ENCODE measurements around the gene FBXO30. TPM values are rescaled to one million over a fixed set of nuclear protein-coding genes. Genes with fewer than 3 reads are reported as not detected.

FBXO30 gene
- total and polyA plus RNA-seq, 9 of the 15 experiments (the other 6 are each of a cell fraction or from before 2014, with no cell fraction given): 3.6 to 12.8 (median 7.1) TPM

DNA sequence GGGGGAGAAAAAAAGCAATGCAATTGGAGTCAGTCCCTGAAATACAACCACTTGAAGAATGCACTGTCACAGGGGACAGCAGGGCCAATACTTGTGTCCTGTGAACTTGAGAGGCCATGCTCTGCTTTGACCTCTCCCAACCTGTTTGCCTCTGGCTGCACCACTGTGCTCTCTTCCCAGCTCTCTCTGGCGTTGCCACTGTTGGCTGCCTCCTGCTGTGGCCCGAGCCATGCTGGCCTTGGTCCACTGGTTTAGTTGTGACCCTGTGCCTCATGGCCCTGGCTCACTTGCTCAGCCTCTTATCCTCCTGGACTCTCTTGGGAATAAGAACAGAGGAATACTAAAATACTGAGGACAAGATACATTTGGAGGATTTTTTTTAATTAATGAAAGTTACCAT lies 14.5 kb upstream of the FBXO30 start:
- intact Hi-C loops (cut with micrococcal nuclease): no loop called here
- TF ChIP-seq OTX1 (CRISPR knock-in tag; IDR thresholded peaks at IDR 0.05) (no peak), EZH2 (IDR thresholded peaks at IDR 0.05; ENCODE audit: borderline replicate concordance, low read depth, low read length) (no peak), EP300 (IDR thresholded peaks at IDR 0.05; ENCODE audit: low read length) (no peak), TCF3 (CRISPR knock-in tag; IDR thresholded peaks at IDR 0.05) (no peak), ZNF143 (CRISPR knock-in tag; IDR thresholded peaks at IDR 0.05) (no peak), BACH1 (tag; IDR thresholded peaks at IDR 0.05) (no peak), CHD4 (IDR thresholded peaks at IDR 0.05; ENCODE audit: insufficient read depth, insufficient replicate concordance, low read depth, low read length, poor library complexity, severe bottlenecking) (no peak), CSDE1 (IDR thresholded peaks at IDR 0.05) (no peak), NFRKB (IDR thresholded peaks at IDR 0.05; ENCODE audit: low read depth) (no peak), CGGBP1 (CRISPR knock-in tag; IDR thresholded peaks at IDR 0.05) (no peak)
- TF ChIP-seq, protein P1, sequence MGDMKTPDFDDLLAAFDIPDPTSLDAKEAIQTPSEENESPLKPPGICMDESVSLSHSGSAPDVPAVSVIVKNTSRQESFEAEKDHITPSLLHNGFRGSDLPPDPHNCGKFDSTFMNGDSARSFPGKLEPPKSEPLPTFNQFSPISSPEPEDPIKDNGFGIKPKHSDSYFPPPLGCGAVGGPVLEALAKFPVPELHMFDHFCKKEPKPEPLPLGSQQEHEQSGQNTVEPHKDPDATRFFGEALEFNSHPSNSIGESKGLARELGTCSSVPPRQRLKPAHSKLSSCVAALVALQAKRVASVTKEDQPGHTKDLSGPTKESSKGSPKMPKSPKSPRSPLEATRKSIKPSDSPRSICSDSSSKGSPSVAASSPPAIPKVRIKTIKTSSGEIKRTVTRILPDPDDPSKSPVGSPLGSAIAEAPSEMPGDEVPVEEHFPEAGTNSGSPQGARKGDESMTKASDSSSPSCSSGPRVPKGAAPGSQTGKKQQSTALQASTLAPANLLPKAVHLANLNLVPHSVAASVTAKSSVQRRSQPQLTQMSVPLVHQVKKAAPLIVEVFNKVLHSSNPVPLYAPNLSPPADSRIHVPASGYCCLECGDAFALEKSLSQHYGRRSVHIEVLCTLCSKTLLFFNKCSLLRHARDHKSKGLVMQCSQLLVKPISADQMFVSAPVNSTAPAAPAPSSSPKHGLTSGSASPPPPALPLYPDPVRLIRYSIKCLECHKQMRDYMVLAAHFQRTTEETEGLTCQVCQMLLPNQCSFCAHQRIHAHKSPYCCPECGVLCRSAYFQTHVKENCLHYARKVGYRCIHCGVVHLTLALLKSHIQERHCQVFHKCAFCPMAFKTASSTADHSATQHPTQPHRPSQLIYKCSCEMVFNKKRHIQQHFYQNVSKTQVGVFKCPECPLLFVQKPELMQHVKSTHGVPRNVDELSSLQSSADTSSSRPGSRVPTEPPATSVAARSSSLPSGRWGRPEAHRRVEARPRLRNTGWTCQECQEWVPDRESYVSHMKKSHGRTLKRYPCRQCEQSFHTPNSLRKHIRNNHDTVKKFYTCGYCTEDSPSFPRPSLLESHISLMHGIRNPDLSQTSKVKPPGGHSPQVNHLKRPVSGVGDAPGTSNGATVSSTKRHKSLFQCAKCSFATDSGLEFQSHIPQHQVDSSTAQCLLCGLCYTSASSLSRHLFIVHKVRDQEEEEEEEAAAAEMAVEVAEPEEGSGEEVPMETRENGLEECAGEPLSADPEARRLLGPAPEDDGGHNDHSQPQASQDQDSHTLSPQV (IDR thresholded peaks at IDR 0.05): no peak
- Histone ChIP-seq H3K9ac (ENCODE audit: insufficient read depth in 1 of 2, low read depth in 2 of 2, low read length in 2 of 2) (peak overlapping the region in 1 of 2 experiments; percentile 80; a peak in 2 of 4 replicates), H3K9me3 (replicated peaks; ENCODE audit: control insufficient read depth, insufficient read depth, low read depth, low read length) (no peaks in the 10 kb centered on the region), H3K4me3 (no peak overlapping the region), H2AFZ (ENCODE audit: low read depth, low read length) (no peak overlapping the region), H3K79me2 (ENCODE audit: control insufficient read depth, insufficient read depth, low read length) (no peaks in the 10 kb centered on the region), H3K9me1 (ENCODE audit: control insufficient read depth, insufficient read depth, low read length) (no peaks in the 10 kb centered on the region), H3K4me2 (ENCODE audit: insufficient read depth, low read length) (no peak overlapping the region), H3K4me1 (replicated peaks in 1 of 2; ENCODE audit: control insufficient read depth in 2 of 2, insufficient read depth in 2 of 2, low read length in 2 of 2) (no peaks in the 10 kb centered on the region), H4K20me1 (replicated peaks; ENCODE audit: control insufficient read depth, insufficient read depth, low read length) (no peaks in the 10 kb centered on the region), H3K27ac (ENCODE audit: extremely low read depth, low read depth, low read length) (no peak overlapping the region), H3K27me3 (ENCODE audit: control insufficient read depth in 2 of 2, insufficient read depth in 2 of 2, low read length in 2 of 2) (no peaks in the 10 kb centered on the region), H3K36me3 (ENCODE audit: control insufficient read depth, insufficient read depth, low read length) (no peaks in the 10 kb centered on the region)
- DNase-seq (ENCODE audit: extremely low read depth in 1 of 4, low spot score in 3 of 4): no peak
- CTCF ChIA-PET (ENCODE audit: low intra/inter-chr PET ratio): no interaction called here
- no TSS peak for BruUV-seq (replicated peaks)
- 18% methylated on average over 2 of the region's 2 CpGs for WGBS (ENCODE audit: insufficient coverage, low coverage, missing lambda C conversion rate)
- in situ Hi-C loops (cut with MboI): no loop called here
- peak; percentile 69 for ATAC-seq
- FAIRE-seq: no peak
- POLR2A ChIA-PET: no interaction called here

Measured in K562 (cell line).